Dedifferentiated amniotic fluid mesenchymal stem cell (primary cell): ENCODE results near the gene CCDC27.

Source experiments
- DNase-seq: peaks from one replicate; pipeline ENCODE4 v3.0.0-alpha.2; 2016; ENCODE audit errors: extremely low spot score

CCDC27 gene

DNA sequence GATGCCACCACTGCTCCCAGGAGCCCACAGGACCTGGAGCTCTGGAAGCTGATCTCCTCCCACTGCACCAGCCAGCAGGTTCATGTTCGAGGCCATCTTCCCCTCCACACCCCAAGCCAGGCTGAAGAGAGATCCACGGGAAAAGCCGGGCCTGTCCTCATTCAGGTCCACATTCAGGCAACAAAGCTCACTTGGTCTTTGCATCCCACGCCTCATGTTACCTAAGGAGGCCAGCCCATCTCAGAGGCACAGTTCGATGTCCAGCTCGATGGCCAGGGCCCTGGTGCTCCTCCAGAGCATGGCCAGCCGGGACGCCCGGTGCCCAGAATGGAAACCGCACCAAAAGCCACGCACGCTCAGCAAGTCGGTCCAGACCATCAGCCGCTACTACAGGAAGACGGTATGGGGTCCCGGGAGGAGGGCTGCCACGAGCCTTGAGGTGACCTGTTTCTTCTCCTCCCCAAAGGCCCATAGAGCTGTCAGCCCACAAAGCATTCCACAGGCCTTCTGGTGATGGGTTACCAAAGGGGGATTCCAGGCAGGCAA is at the start of gene CCDC27:
TSS of gene CCDC27 (plus strand) at position 51 of the 546 bp plus-strand sequence. CDS start at position 83, 32 bp downstream.
- DNase-seq, result no peak

DNA sequence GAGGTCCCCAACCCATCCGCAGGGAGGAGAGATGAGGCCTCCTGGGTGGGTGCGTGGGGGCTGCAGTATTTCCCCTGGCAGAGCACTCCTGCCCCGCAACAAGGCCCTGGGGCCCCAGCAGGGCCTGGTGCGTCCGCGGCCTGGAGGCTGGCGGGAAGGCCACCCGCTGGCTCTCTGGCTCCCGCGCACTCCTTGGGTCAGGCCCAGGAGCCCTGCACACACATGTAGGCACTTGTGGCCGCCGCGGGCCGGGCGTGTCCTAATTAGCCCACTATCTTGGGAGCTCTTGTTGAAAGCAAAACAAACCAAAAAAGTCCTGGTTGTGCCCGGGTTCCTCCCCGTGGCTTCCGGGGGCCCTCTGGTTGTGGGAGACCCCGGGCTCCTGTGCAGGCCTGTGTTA is 49.7 kb upstream of the CCDC27 start:
- DNase-seq, result no peak

DNA sequence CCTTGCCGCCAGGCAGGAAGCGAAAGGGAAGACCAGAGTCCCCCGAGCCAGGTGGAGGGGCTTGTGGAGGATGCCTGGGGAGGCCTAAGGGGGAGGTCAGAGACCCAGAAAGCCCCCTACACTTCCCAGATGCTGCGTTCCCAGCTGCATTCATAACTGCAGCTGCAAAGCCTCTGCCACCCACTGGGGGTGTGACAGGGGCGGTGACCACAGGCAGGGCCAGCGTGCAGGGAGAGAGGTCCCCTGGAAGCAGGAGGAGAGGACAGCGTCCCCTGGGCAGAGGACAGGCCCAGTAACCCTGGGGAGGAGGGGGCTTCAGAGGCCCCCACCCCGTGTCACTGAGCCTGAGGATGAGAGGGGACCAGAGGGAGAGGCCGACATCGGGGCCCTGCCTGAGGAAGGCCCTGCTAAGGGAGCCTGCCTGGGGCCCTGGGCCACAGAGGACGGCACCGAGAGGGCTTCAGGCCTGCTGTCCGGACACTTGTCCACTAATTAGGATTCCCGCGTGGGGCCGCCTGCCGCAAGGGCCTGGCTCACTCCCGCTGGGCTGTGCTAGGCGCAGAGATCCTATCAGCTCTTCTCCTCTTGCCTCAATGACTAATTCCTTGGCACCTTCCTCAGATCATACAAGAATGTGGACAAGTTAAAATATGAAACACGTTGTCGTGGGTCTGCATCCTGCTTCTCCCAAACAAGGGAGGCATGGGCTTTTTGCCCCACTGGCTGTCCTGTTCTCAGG is 49.1 kb upstream of the CCDC27 start:
- peak; percentile 23 for DNase-seq

DNA sequence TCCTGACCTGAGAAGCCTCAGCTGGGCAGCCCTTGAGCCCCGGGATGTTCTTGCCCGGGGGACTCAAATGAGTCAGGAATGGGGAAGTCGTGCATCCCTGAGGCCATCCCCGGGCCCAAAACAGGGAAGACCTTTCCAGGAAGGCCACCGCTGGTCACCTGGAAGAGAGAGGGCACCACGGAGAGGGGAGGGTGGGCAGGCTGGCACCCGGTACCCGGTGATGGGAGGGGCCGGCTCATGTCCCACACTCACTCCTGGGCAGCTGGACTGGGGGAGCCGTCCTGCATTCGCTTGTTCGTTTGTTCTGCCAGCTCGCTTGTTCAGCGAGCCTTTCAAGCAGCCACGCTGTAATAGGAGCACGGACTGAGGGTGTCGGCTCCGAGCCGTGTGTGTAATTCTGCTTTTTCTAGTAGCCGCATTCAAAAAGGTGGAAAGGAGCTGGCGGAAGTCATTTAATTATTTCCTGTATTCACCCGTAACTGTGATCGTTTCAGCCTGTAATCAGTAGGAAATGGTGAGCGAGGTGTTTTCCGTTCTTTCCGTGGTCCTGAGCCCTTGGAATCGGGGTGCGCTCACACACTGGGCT is 48.4 kb upstream of the CCDC27 start:
- DNase-seq, result no peak

DNA sequence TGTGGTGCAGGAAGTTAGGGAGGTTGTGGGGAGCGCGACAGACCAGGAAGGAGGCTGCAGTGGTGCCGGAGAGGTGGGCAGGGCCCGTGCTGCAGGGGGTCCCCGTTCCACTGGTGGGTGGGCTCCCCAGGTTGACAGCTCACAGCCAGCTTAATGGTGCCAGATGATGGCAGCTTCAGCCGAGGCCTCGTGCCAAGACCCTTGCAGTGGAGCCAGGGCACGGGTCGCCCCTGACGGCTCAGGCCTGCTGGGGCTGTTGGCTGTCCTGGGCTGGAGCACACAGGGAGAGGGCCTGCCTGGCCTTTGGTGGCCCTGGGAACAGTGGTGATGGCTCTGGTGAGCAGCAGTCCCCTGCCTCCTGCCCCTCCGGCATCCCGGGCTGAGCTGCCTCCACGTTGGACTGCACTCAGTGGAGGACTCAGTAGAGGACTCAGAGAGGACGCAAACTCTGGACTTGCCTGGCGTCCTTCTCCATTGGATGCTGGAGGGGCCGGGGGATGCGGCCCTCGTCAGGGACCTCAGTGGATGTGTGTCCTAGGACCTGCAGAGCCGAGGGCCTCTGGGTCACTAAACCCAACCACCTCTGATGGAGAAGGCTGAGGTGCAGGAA is 46.8 kb upstream of the CCDC27 start:
- no peak for DNase-seq

GRCh38 chr1:3706651-3707297 is 45.5 kb upstream of the CCDC27 start:
- DNase-seq, result no peak

GRCh38 chr1:3707298-3707938 is 44.8 kb upstream of the CCDC27 start:
- no peak for DNase-seq

DNA sequence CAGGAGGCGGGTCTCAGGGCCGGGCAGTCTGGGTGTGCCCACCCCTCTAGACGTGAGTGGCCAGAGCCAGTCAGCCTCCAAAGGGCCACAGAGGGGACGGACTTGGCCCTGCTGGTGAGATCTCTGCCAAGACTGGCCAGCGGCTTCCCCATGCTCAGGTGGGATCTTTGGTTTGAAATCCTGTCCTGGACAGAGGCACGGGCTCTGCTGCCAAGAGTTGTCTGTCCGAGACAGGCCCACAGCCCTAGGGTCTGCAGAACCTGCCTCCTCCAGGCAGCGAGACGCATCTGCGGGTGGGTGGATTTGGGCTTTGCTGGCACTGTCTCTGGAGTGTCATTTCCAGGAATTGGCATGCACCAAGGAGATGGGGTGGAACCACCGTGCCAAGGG is 44.3 kb upstream of the CCDC27 start:
- no peak for DNase-seq

DNA sequence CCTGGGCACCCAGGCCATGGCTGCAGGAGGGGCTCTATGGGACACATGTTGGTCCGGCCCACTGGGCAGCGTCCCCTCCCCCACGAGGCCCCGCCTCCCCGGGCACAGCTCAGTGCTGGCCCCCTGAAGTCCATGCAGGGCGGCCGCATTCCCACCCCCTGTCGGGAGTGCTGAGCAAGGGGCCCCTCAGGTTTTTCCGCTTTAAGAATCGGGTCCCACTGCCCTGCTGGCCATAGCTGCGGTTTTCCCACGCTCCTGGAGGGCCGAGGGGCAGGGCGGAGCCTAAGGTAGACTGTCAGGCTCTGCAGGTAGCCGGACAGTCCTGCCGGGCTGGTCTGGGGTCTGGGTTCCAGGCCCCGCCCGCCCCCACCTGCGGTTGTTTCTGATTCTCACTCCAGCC is 43.5 kb upstream of the CCDC27 start:
- DNase-seq, result no peak

GRCh38 chr1:3710251-3710650 is 42.0 kb upstream of the CCDC27 start:
- no peak for DNase-seq

- DNase-seq, result no peak
These were observed 40.9 kb upstream of the CCDC27 start for GRCh38 chr1:3711381-3711779.

- no peak for DNase-seq
These were observed 40.3 kb upstream of the CCDC27 start for GRCh38 chr1:3711780-3712451.

DNA sequence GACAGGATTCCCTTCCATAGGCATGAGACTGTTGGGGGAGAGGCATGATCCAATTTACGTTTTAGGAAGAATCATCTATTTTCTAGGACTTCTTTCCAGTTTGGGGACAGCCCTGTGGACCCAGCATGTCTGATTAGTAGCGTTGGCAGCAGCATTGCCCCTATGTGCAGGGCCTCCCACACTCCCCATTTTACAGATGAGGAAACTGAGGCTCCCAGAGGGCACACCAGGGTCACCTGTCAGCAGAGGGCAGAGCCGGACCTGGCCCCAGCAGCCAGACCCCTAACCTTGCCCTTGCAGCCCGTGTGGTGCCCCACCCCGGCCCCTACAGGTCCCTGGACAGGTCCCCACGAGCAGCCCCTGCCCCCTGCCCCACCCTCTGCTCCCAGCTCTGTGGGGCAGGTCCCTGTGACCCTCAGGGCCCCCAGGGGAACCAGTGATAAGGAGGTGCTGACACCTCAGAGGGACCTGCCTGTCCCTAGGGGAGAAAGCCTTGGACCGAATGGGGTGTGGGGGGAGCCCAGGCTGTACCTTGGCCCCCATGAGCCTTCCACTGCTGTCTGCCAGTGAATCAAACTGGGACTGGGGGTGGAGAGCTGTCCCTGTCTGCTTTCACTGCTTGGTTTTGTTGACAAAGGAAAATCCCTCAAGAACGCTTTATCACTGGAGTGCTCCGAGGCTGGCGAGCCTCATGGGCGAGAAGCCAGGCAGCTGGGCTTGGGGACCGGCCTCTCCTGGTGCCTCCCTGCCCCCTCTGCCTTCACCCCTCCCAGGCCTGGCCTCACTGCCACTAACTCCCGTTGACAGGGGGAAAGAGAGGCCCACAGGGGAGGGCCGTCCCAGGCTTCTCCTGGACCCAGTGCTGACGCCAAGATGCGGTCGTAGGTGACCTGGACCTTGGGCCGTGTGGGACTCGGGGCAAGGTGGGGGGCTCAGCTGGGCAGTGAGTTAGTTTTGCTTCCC is 39.4 kb upstream of the CCDC27 start:
- no peak for DNase-seq

DNA sequence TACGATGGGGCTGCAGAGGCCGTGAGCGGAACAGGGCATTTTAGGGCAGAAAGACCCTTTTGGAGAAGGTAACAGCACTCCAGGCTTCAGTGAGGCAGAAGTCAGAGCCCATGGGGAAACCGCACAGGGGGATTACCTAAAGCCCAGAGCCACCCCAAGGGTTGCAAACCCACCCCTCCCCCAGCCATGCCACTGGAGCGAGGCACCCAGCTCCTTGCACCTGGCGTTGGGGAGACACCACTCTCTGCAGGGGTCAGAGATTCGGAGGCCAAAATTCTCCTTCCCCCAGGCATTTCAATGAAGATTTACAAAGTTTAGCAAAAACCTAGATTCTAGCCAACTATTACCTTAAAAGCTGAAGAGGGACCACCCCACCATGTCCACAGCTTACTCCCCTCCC is 38.4 kb upstream of the CCDC27 start:
- DNase-seq, result no peak

DNA sequence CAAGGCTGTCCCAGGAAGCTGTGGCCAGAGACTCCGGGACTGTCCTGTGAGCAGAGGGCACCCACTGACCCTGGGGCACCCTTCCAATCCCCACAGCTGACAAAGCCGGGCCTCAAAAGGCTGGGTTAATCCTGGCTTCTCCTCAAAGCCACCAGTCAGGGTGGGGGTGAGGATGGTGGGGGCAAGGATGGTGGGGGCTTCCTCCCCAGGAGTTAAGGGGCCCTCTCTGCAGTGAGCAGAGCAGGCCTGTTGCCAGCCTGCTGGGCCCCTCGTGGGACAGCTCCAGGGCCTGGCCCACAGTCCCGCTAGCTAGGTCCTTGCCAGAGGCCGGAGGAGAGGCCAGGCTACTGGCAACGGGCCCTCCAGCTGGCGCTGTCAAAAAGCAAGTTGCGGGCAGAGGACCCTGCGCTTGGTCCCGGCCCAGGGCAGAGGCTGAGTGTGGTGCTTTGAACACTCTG is 37.9 kb upstream of the CCDC27 start:
- DNase-seq, result no peak

GRCh38 chr1:3714814-3715213 is 37.4 kb upstream of the CCDC27 start:
- DNase-seq, result no peak

DNA sequence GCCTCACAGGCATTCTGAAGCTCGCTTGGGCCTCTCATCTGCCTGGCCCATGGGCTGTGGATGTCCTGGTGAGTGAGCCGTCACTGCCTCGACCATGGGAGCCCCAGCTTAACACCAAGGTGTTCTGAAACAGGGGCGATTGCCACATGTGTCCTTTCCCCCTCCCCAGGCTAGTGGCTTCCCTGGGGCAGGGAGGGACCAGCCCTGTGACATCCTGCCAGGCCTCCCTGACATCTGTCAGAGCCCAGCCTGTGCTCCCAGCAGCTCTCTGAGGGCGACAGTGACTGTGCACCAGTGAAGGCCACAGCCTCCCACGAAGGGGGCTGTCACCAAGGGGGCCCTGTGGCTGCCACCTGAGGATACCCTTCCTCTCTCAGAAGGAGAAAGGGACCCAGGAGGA is 35.9 kb upstream of the CCDC27 start:
- DNase-seq, result no peak

DNA sequence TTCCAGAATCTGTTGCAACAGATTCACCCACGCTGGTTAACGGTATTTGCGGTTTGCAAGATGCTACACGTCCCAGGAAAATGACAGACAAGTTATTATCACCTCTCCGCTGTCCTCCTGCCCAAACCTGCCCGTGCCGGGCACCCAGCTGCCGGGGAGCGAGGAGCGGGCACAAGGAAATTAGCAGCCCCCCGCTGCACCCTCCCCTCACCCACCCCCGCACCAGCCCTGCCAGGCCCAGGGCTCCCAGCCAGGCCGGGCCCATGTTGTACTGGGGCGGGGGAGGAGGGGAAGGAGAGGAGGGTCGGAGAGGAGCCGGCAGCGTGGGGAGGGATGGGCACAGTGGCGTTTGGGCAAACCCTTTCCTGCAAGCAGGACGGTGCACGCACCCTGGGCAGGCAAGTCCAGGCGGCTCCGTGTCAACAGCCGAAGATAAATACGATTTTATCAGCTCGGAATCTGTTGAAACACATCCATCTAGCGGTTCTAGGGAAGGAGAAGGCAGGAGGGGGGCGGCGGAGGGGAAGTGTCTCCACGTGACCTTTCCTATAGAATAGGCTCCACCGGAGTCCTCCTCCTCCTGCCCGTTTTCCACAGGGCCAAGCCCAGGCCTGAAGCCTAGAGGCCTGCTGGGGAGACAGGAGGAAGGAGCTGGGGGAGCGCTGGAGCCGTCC is 35.1 kb upstream of the CCDC27 start:
- DNase-seq, result no peak
